HepG2 (cell line): Measurements from ENCODE around the gene HHIPL1. TPM values are rescaled to one million over a fixed set of nuclear protein-coding genes. Genes with fewer than 3 reads are reported as not detected.
A peak's percentile ranks its signal among the peaks of the same experiment; 100 is the strongest.

Experiments
- ARID2 ChIP-seq: sonication (generic); formaldehyde crosslinking; IDR thresholded peaks from 2 replicates; pipeline ENCODE4 v1.8.1; 2022; ENCODE audit warnings: mild to moderate bottlenecking, missing genetic modification reagents, borderline replicate concordance
- ARID4A ChIP-seq: sonication (generic); formaldehyde crosslinking; IDR thresholded peaks from 2 replicates; pipeline ENCODE4 v1.5.0; 2020; ENCODE audit warnings: mild to moderate bottlenecking, missing genetic modification reagents, borderline replicate concordance
- FOXA3 ChIP-seq: IDR thresholded peaks from 2 replicates; pipeline ENCODE4 v1.6.1; 2016; ENCODE audit warnings: missing genetic modification reagents, missing compliant biosample characterization
- HMG20A ChIP-seq: IDR thresholded peaks from 2 replicates; pipeline ENCODE4 v1.6.1; 2016; ENCODE audit warnings: borderline replicate concordance
- HNF4A ChIP-seq: sonication (generic); formaldehyde crosslinking; IDR thresholded peaks from 2 replicates; pipeline ENCODE4 v1.4.0; 2020; ENCODE audit warnings: missing genetic modification reagents
- KDM1A ChIP-seq: IDR thresholded peaks from 2 replicates; pipeline ENCODE4 v1.6.1; 2016; ENCODE audit warnings: missing compliant biosample characterization
- RCOR2 ChIP-seq: IDR thresholded peaks from 2 replicates; pipeline ENCODE4 v1.6.1; 2016; ENCODE audit warnings: missing biosample characterization, missing genetic modification reagents
- RNF2 ChIP-seq: fragments of 450-650 bp; conservative IDR thresholded peaks from 2 replicates; pipeline ENCODE4 v1.6.1; 2016; ENCODE audit warnings: low read depth
- SPEN ChIP-seq: sonication (generic); formaldehyde crosslinking; IDR thresholded peaks from 2 replicates; pipeline ENCODE4 v1.5.1; 2020; ENCODE audit warnings: low read depth, mild to moderate bottlenecking, missing genetic modification reagents
- XRCC5 ChIP-seq: fragments of 200-400 bp; formaldehyde crosslinking; optimal IDR thresholded peaks from 2 replicates; pipeline ENCODE3; 2017; ENCODE audit warnings: mild to moderate bottlenecking, low read length
- ZFYVE20 ChIP-seq: sonication (generic); formaldehyde crosslinking; IDR thresholded peaks from 2 replicates; pipeline ENCODE4 v1.8.0; 2023; ENCODE audit warnings: low read depth, mild to moderate bottlenecking, moderate library complexity, missing genetic modification reagents, borderline replicate concordance
- ZNF143 ChIP-seq: sonication (generic); formaldehyde crosslinking; IDR thresholded peaks from 2 replicates; pipeline ENCODE4 v1.4.0; 2020; ENCODE audit warnings: missing genetic modification reagents
- ZNF3 ChIP-seq: IDR thresholded peaks from 2 replicates; pipeline ENCODE4 v1.7.0; 2017; ENCODE audit warnings: inconsistent platforms
- ZNF547 ChIP-seq: sonication (generic); formaldehyde crosslinking; IDR thresholded peaks from 2 replicates; pipeline ENCODE4 v1.5.1; 2020; ENCODE audit warnings: mild to moderate bottlenecking, missing genetic modification reagents
- ZNF569 ChIP-seq: sonication (generic); formaldehyde crosslinking; IDR thresholded peaks from 2 replicates; pipeline ENCODE4 v1.5.0; 2020; ENCODE audit warnings: mild to moderate bottlenecking, missing genetic modification reagents, moderate library complexity, borderline replicate concordance
- polyA plus RNA-seq, 8 experiments: library from polyadenylated mRNA; depleted of rRNA in 3 of 8; stranded (reverse) in 7 of 8; unstranded in 1 of 8; fragments of >200 nt; fragmentation: Illumina TruSeq in 4 of 8; extraction: Trizol in 4 of 8; gene quantifications; 2 replicates each; pipeline versions ENCODE4 v1.2.1 to v1.2.3, GENCODE V29; 2011 to 2016; ENCODE audit warnings: low read depth in 4 of 8, missing spikeins in 1 of 8, mixed read lengths in 1 of 8; ENCODE audit not compliant: insufficient read depth in 1 of 8
- total RNA-seq, 5 experiments: library from RNA; depleted of rRNA; stranded (reverse); fragments of >200 nt; fragmentation: Illumina TruSeq; extraction: Trizol; gene quantifications; 2 replicates each; pipeline ENCODE4 v1.2.3, GENCODE V29; 2016; ENCODE audit warnings: low read depth in 1 of 5
- TF ChIP-seq, protein P1 (sequence below): fragments of 450-650 bp; IDR thresholded peaks from 2 replicates; pipeline ENCODE4 v1.6.1; 2016
- TF ChIP-seq, protein P2 (sequence below): sonication (generic); formaldehyde crosslinking; conservative IDR thresholded peaks from 2 replicates; pipeline ENCODE4 v1.8.0; 2022; ENCODE audit warnings: low read depth, missing genetic modification reagents
- TF ChIP-seq, protein P3 (sequence below): sonication (generic); formaldehyde crosslinking; IDR thresholded peaks from 2 replicates; pipeline ENCODE4 v1.5.0; 2020; ENCODE audit warnings: mild to moderate bottlenecking, missing genetic modification reagents
- TF ChIP-seq, protein P4 (sequence below): sonication (generic); formaldehyde crosslinking; IDR thresholded peaks from 2 replicates; pipeline ENCODE4 v1.4.0; 2020; ENCODE audit warnings: mild to moderate bottlenecking, missing genetic modification reagents

The HHIPL1 gene
- total and polyA plus RNA-seq, 2 of the 13 experiments (the other 11 are each of a cell fraction or from before 2014, with no cell fraction given): not detected

DNA sequence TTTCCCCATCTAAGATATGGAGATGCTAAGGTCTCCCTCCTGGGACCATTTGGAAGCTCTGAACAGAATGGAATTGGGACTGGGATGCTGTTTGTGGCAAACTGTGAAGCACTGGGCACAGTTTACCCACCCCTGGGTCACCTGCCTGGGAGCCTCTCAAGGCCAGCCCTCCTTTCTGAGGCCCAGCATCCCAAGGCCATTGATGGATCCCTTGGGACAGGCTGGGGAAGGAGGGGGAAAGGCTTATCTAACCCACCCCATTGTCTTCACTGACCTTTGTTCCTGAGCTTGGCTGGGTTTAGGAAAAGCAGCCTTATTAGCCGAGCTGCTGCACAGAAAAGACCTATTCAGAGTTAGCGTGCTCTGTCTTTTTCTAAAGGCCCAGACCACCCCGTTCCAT is 46.2 kb upstream of the HHIPL1 start (continued):
- TF ChIP-seq, protein P1, sequence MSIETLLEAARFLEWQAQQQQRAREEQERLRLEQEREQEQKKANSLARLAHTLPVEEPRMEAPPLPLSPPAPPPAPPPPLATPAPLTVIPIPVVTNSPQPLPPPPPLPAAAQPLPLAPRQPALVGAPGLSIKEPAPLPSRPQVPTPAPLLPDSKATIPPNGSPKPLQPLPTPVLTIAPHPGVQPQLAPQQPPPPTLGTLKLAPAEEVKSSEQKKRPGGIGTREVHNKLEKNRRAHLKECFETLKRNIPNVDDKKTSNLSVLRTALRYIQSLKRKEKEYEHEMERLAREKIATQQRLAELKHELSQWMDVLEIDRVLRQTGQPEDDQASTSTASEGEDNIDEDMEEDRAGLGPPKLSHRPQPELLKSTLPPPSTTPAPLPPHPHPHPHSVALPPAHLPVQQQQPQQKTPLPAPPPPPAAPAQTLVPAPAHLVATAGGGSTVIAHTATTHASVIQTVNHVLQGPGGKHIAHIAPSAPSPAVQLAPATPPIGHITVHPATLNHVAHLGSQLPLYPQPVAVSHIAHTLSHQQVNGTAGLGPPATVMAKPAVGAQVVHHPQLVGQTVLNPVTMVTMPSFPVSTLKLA: no peak
- TF ChIP-seq ARID4A (CRISPR knock-in tag) (peak; percentile 32; the same call in 1 of the 2 replicates), RCOR2 (CRISPR knock-in tag) (0 out of 2 replicates have a peak, but pooled peaks have one; percentile 41), ZNF569 (CRISPR knock-in tag) (no peak), ZNF143 (CRISPR knock-in tag) (no peak), ARID2 (CRISPR knock-in tag) (no peak), XRCC5 (no peak), ZNF3 (CRISPR knock-in tag) (no peak), KDM1A (CRISPR knock-in tag) (peak; percentile 63; the same call in 1 of the 2 replicates), ZFYVE20 (CRISPR knock-in tag) (no peak), HMG20A (CRISPR knock-in tag) (peak; percentile 40; the same call in 1 of the 2 replicates), SPEN (CRISPR knock-in tag) (no peak), HNF4A (peak; percentile 91), ZNF547 (no peak), FOXA3 (CRISPR knock-in tag) (peak; percentile 49; the same call in 1 of the 2 replicates), RNF2 (no peak)
- TF ChIP-seq, protein P2, sequence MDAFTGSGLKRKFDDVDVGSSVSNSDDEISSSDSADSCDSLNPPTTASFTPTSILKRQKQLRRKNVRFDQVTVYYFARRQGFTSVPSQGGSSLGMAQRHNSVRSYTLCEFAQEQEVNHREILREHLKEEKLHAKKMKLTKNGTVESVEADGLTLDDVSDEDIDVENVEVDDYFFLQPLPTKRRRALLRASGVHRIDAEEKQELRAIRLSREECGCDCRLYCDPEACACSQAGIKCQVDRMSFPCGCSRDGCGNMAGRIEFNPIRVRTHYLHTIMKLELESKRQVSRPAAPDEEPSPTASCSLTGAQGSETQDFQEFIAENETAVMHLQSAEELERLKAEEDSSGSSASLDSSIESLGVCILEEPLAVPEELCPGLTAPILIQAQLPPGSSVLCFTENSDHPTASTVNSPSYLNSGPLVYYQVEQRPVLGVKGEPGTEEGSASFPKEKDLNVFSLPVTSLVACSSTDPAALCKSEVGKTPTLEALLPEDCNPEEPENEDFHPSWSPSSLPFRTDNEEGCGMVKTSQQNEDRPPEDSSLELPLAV (CRISPR knock-in tag): no peak
- TF ChIP-seq, protein P3, sequence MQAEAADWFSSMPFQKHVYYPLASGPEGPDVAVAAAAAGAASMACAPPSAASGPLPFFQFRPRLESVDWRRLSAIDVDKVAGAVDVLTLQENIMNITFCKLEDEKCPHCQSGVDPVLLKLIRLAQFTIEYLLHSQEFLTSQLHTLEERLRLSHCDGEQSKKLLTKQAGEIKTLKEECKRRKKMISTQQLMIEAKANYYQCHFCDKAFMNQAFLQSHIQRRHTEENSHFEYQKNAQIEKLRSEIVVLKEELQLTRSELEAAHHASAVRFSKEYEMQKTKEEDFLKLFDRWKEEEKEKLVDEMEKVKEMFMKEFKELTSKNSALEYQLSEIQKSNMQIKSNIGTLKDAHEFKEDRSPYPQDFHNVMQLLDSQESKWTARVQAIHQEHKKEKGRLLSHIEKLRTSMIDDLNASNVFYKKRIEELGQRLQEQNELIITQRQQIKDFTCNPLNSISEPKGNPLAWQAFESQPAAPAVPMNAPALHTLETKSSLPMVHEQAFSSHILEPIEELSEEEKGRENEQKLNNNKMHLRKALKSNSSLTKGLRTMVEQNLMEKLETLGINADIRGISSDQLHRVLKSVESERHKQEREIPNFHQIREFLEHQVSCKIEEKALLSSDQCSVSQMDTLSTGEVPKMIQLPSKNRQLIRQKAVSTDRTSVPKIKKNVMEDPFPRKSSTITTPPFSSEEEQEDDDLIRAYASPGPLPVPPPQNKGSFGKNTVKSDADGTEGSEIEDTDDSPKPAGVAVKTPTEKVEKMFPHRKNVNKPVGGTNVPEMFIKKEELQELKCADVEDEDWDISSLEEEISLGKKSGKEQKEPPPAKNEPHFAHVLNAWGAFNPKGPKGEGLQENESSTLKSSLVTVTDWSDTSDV (CRISPR knock-in tag): no peak
- TF ChIP-seq, protein P4, sequence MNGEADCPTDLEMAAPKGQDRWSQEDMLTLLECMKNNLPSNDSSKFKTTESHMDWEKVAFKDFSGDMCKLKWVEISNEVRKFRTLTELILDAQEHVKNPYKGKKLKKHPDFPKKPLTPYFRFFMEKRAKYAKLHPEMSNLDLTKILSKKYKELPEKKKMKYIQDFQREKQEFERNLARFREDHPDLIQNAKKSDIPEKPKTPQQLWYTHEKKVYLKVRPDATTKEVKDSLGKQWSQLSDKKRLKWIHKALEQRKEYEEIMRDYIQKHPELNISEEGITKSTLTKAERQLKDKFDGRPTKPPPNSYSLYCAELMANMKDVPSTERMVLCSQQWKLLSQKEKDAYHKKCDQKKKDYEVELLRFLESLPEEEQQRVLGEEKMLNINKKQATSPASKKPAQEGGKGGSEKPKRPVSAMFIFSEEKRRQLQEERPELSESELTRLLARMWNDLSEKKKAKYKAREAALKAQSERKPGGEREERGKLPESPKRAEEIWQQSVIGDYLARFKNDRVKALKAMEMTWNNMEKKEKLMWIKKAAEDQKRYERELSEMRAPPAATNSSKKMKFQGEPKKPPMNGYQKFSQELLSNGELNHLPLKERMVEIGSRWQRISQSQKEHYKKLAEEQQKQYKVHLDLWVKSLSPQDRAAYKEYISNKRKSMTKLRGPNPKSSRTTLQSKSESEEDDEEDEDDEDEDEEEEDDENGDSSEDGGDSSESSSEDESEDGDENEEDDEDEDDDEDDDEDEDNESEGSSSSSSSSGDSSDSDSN (CRISPR knock-in tag): no peak
